Ectodermal cell (in vitro differentiated cells): ENCODE results near the gene SURF2.
"Not testable (repeated sequence)": the region's sequence is repeated elsewhere in the genome, so short reads cannot be mapped to it uniquely, and the experiment has no call there.

Experiments
- H3K27ac ChIP-seq: 2 replicates; pipeline ENCODE4 v1.7.0; 2013; ENCODE audit warnings: mild to moderate bottlenecking, low read depth, low read length; ENCODE audit not compliant: insufficient read depth, poor library complexity, severe bottlenecking
- H3K27me3 ChIP-seq: 2 replicates; pipeline ENCODE4 v1.7.0; 2013; ENCODE audit warnings: mild to moderate bottlenecking, low read length; ENCODE audit not compliant: insufficient read depth, control insufficient read depth, poor library complexity, severe bottlenecking
- H3K36me3 ChIP-seq: one replicate; pipeline ENCODE4 v1.7.0; 2013; ENCODE audit warnings: low read length; ENCODE audit not compliant: control insufficient read depth, insufficient read depth
- H3K4me1 ChIP-seq: one replicate; pipeline ENCODE4 v1.7.0; 2013; ENCODE audit warnings: low read length; ENCODE audit not compliant: control insufficient read depth, insufficient read depth
- H3K4me3 ChIP-seq: 2 replicates; pipeline ENCODE4 v1.7.0; 2013; ENCODE audit warnings: low read depth, low read length, control low read depth; ENCODE audit not compliant: insufficient read depth
- H3K9me3 ChIP-seq: 2 replicates; pipeline ENCODE4 v1.7.0; 2013; ENCODE audit warnings: mild to moderate bottlenecking, low read length, moderate library complexity; ENCODE audit not compliant: control insufficient read depth
- WGBS, 2 experiments: methylation state at CpG; one replicate each; pipeline ENCODE4 v1.1.7; 2013; ENCODE audit warnings: missing lambda C conversion rate in 2 of 2; 5-methylcytosine and 5-hydroxymethylcytosine counted together

Gene SURF2

DNA sequence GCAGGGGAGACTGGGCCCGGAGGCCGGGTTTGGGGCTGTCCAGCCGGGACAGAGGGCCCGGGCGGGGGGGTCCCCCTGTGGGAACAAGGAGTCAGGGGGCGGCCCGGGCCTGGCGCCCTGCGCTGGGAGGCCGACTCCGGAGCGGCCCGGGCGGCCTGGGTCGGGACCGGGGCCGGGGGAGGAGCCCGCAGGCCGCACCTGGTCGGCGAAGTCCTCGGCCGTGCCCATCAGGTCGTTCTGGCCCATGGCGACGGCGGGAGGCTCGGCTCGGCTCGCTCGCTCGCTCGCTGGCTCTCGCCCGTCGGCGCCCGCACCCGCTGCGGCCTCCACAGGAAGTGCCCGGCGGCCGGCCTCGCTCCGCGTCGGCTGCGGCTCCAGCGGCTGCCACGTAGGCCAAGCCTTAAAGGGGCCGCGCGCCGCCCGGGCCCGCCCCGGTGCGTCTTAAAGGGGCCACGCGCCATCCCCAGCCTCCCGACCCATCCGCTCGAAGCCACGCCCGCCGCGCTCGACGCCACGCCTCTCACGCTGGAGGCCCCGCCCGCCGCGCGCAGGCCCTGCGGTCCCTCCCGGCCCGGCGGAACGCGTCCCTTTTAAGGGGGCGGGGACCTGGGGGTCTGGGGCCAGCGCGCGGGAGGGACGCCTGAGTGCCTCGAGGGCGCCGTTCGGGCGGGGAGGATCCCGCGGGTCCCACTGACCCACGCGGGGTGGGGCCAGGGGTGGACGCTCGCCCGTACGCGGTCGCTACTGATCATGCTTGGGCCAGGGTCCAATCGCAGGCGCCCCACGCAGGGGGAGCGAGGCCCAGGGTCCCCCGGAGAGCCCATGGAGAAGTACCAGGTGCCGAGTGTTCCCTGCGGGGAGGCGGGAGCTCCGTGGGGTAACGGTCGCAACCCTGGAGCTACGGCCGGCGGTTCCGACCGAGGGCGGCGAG is 19.6 kb downstream of the SURF2 start, which contains the start of the genes STKLD1 and SURF4:
Gene STKLD1, plus strand, starts transcription at position 643 of the 931 bp plus-strand sequence. Its CDS starts 108 bp downstream, at position 751.
Gene SURF4, minus strand, starts transcription at position 337 of the 931 bp plus-strand sequence. Its CDS starts 91 bp downstream, at position 246.
- Histone ChIP-seq H3K4me3 (peak within 1 kb of the TSS; percentile 83), H3K36me3 (no peaks in the 10 kb centered on the region), H3K9me3 (no peaks in the 10 kb centered on the region), H3K27ac (peak within 1 kb of the TSS; percentile 74), H3K4me1 (no peaks in the 10 kb centered on the region), H3K27me3 (no peaks in the 10 kb centered on the region)
- 2% methylated on average over 120 of the region's 120 CpGs for WGBS, 2 experiments

DNA sequence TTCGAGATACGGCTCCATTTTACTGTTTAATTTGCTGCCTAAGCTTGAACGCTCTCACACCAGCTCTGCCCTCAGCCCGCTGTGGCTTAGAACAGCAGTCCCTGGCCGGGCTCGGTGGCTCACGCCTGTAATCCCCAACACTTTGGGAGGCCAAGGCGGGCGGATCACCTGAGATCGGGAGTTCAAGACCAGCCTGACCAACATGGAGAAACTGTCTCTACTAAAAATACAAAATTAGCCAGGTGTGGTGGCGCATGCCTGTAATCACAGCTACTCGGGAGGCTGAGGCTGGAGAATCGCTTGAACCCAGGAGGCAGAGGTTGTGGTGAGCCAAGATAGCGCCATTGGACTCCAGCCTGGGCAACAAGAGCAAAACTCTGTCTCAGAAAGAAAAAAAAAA is 20.9 kb downstream of the SURF2 start:
- WGBS, 2 experiments = 91 to 94% methylated on average over 14 of the region's 14 CpGs
- H3K4me3 ChIP-seq, H3K27me3 ChIP-seq: not testable (repeated sequence)

DNA sequence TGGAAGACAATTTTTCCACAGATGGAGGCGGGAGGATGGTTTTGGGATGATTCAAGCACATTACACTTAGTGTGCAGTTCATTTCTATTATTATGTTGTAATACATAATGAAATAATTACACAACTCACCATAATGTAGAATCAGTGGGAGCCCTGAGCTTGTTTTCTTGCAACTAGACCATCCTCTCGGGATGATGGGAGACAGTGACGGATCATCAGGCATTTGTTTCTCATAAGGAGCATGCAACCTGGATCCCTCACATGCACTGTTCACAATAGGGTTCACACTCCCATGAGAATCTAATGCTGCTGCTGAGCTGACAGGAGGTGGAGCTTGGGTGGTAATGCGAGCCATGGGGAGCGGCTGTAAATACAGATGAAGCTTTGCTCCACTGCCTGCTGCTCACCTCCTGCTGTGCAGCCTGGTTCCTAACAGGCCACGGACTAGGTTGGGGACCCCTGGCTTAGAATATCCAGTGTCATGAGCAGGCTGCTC is 21.4 kb downstream of the SURF2 start:
- WGBS, 2 experiments = 43% methylated on average over 5 of the region's 6 CpGs

More for the DNA sequence above, 20.9 kb downstream of the SURF2 start:
- H3K4me1 ChIP-seq, H3K27ac ChIP-seq, H3K36me3 ChIP-seq, H3K9me3 ChIP-seq: not testable (repeated sequence)

DNA sequence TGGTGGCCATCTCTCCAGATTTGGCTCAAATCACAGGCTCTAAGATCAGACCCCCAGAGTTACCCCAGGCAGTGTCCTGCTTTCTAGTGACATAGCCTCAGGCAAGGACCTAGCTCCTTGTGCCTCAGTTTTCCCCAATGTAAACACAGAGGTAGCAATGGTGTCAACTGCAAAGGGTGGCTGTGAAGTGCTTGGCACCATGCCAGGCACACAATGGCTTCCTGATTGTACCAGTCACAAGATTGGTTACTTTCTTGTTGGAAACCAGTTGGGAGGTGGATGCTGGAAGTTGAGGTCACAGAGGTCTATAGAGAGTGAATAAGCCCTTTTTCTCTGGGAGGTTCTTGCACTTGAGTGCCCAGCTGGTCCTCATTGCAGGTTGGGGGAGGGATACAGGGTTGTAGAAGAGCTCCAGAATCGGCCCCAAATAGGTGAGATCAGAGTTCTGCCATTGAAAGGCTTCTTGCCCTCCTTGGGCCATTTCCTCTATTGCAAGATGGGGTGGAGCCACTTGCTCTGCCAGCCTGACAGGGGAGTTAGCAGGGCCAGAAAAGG is 22.1 kb downstream of the SURF2 start:
- no peak overlapping the region for H3K27ac ChIP-seq
- no peaks in the 10 kb centered on the region for H3K4me1 ChIP-seq
- H3K4me3 ChIP-seq = no peak overlapping the region
- 88 to 91% methylated on average over 1 of the region's 1 CpG for WGBS, 2 experiments
- H3K36me3 ChIP-seq = no peaks in the 10 kb centered on the region
- no peaks in the 10 kb centered on the region for H3K27me3 ChIP-seq
- no peaks in the 10 kb centered on the region for H3K9me3 ChIP-seq

More for the DNA sequence above, 21.4 kb downstream of the SURF2 start:
- Histone ChIP-seq H3K4me1 (no peaks in the 10 kb centered on the region), H3K36me3 (no peaks in the 10 kb centered on the region), H3K27ac (no peak overlapping the region), H3K27me3 (no peaks in the 10 kb centered on the region), H3K9me3 (no peaks in the 10 kb centered on the region), H3K4me3 (no peak overlapping the region)

DNA sequence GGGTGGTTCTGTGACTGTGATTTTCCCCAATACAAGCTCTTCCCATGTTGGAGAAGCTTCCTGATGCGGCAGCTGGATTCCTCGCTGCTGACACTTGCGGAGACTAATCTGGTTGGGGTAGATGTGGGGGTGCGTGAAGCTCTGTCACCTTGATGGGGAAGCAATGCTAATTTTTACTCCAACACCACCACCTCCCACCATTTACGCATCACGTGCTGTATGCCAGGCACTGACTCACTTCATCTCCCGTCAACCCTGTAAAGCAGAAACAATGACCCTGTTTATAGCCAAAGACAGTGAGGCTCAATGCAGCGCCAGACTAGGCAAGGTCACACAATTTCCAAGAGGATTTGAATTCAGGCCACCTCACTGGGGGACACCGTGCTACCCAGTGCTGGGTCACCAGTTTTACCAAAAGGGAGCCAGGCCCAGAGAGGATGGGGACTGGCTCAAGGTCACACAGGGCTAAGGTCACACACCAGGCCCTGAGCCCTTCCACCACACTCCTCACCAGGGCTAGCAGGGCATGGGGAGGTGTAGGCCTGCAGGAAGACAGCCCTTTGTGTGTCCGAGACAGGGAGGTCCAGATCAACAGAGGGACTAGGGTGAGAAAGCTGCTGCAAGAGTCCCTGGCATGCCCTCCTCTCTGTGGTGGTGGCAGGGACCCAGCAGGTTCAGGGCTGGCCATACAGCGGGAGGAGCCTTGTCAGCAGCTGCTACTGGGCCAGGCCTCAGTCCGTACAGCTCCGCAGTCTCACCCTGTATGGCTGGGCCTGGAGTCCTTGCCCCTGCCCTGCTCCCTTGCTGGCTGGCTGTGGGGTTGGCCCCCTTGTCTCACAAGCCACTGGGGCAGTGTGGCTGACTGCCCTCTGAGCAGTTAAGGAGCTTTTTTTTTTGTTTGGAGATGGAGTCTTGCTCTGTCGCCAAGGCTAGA is 23.1 kb downstream of the SURF2 start:
- Histone ChIP-seq H3K9me3 (no peaks in the 10 kb centered on the region), H3K27ac (no peak overlapping the region), H3K27me3 (no peaks in the 10 kb centered on the region), H3K36me3 (no peaks in the 10 kb centered on the region), H3K4me1 (no peaks in the 10 kb centered on the region), H3K4me3 (no peak overlapping the region)
- 90 to 91% methylated on average over 11 to 14 of the region's 14 CpGs for WGBS, 2 experiments

DNA sequence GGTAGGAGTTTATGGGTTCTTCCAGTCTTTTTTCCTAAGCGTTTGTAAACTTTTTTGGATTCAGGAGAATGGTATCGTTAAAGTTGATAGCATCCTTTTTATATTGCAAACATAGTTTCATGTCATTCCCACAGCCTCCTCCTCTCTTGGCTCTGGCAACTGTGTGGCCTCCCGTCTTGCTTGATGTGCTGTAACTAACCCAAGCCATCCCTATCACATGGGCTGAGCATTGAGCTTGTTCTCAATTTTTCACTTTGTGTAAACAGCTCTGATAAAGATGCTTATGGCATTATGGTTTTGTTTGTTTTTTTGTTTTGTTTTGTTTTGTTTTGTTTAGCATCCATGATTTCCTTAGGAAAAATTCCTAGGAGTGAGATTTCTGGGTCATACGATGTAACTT is 24.4 kb downstream of the SURF2 start:
- H3K9me3 ChIP-seq = no peaks in the 10 kb centered on the region
- no peak overlapping the region for H3K27ac ChIP-seq
- no peaks in the 10 kb centered on the region for H3K36me3 ChIP-seq
- H3K4me1 ChIP-seq = no peaks in the 10 kb centered on the region
- WGBS, 2 experiments = 91 to 95% methylated on average over 4 of the region's 4 CpGs
- H3K4me3 ChIP-seq = no peak overlapping the region
- H3K27me3 ChIP-seq = no peaks in the 10 kb centered on the region

DNA sequence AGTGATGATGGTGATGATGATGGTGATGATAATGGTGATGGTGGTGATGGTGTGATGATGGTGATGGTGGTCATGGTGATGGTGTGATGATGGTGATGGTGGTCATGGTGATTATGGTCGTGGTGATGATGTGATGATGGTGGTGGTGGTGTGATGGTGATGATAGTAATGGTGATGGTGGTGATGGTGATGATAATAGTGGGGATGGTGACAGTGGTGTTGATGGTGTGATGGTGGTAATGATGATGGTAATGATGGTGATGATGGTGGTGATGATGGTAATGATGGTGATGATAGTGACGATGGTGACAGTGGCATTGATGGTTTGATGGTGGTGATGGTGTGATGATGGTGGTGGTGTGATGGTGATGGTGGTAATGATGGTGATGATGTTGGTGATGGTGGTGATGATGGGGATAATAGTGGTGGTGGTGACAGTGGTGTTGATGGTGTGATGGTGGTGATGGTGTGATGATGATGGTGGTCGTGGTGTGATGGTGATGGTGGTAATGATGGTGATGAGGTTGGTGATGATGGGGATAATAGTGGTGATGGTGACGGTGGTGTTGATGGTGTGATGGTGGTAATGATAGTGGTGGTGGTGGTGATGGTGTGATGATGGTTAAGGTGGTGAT is 26.3 kb downstream of the SURF2 start:
- Histone ChIP-seq H3K27ac (no peak overlapping the region), H3K27me3 (no peaks in the 10 kb centered on the region), H3K4me3 (no peak overlapping the region), H3K36me3 (no peaks in the 10 kb centered on the region), H3K4me1 (no peaks in the 10 kb centered on the region), H3K9me3 (no peaks in the 10 kb centered on the region)
- WGBS, 2 experiments = 89% methylated on average over 4 of the region's 4 CpGs

DNA sequence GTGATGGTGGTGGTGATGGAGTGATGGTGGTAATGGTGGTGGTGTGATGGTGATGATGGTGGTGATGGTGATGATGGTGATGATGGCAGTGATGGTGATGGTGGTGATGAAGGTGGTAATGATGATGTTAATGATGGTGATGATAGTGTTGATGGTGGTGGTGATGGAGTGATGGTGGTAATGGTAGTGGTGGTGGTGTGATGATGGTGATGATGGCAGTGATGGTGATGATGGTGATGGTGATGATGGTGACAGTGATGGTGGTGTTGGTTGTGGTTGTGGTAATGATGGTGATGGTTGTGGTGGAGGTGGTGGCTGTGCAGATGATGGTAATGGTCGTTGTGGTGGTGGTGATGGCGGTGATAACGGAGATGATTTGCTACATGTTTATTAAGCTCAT is 27.1 kb downstream of the SURF2 start:
- Histone ChIP-seq H3K27ac (no peak overlapping the region), H3K36me3 (no peaks in the 10 kb centered on the region), H3K9me3 (no peaks in the 10 kb centered on the region), H3K4me1 (no peaks in the 10 kb centered on the region), H3K27me3 (no peaks in the 10 kb centered on the region), H3K4me3 (no peak overlapping the region)
- WGBS, 2 experiments = 93 to 94% methylated on average over 3 of the region's 3 CpGs

DNA sequence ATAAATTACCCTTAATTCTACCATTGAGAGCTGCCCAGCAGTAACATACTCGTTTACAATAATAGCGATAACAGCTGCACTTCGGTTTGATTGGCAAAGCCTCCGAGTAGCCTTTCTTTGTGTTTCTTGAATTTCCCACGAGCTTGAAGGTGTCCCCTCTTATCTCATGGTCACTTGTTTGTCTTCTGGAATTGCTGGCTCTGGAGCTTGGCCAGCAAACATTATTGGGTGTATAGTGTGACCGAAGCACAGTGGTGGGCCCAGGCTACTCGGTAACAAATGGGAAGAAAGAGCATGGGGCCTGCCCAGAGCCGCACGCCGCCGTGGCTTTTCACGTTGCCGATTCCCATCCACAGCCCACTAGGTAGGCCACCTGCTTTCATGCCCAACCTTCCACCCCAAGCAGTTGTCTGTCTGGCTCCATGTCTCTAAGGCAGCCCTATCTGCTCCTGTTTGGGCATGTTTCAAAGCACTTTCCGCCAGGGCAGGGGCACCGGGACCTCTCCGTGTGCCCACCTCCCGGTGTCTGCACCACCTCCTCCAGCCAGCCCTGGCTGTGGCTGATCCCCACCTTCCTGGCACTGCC is 28.5 kb downstream of the SURF2 start:
- Histone ChIP-seq H3K27me3 (no peaks in the 10 kb centered on the region), H3K4me3 (no peak overlapping the region), H3K27ac (no peak overlapping the region), H3K4me1 (no peaks in the 10 kb centered on the region), H3K9me3 (no peaks in the 10 kb centered on the region), H3K36me3 (no peaks in the 10 kb centered on the region)
- 94% methylated on average over 17 of the region's 17 CpGs for WGBS, 2 experiments
